Measurements from ENCODE around the gene RALY.

The RALY gene

GRCh38 chr20:33986560-33987216 is 7.0 kb upstream of the RALY start:
- no peak for DNase-seq (ENCODE audit: low read depth)

GRCh38 chr20:33990075-33990474 is 3.6 kb upstream of the RALY start:
- DNase-seq (ENCODE audit: low read depth) = no peak

DNA sequence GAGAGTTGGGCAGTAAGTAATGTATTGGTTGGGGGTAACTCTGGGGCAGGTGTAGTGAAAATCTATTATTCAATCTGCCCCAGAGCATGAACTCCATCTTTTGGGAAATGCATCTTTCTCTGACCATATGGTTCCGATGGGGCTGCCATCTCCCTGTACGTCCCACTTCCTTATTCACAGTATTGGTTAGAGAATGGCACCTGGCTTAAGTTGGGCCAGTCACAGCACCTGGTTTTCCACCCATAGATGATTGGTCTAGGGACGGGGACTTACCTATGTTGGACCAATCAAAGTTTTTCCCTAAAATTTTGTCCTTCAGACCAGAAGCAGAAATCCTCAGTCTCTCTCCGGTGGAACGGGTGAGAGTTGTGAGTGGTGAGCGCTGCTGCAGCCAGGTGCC is 2.2 kb upstream of the RALY start:
- DNase-seq (ENCODE audit: low read depth) = no peak

- no peak for DNase-seq (ENCODE audit: low read depth)
These were observed 1.4 kb upstream of the RALY start for GRCh38 chr20:33992145-33992922.

DNA sequence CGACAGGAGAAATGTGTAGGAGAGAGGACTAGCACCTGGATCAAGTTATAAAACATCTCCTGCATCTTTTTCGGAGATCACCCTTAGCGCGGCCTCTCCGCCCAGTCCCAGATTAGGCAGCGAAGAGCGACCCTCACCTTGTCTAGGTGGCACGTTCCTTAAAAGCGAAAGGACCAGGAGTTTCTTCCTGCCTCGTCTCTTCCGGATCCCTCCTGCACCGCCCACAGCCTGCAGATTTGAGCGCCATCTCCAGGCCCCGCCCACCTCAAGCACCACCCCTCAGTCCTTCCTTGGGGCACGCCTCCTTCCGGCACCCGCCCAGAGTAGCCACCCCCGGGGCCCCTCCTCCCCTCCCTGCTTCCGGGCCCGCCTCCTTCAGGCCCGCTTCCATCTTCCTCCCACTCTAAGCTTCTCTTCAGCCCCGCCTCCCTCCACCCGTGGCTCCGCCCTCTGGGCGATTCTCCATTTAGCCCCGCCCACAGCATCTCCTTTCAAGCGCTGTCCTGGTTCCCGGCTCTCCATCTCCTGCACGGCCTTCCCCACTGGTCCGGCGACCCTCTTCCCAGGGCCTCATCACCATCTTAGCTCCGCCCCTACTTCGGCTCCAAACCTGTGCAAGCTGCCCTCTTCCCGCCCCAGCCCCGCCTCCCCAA is 662 bp upstream of the RALY start:
- DNase-seq (ENCODE audit: low read depth) = peak; percentile 99

GRCh38 chr20:33994222-33994913 is 657 bp downstream of the RALY start:
- DNase-seq (ENCODE audit: low read depth) = peak; percentile 76

DNA sequence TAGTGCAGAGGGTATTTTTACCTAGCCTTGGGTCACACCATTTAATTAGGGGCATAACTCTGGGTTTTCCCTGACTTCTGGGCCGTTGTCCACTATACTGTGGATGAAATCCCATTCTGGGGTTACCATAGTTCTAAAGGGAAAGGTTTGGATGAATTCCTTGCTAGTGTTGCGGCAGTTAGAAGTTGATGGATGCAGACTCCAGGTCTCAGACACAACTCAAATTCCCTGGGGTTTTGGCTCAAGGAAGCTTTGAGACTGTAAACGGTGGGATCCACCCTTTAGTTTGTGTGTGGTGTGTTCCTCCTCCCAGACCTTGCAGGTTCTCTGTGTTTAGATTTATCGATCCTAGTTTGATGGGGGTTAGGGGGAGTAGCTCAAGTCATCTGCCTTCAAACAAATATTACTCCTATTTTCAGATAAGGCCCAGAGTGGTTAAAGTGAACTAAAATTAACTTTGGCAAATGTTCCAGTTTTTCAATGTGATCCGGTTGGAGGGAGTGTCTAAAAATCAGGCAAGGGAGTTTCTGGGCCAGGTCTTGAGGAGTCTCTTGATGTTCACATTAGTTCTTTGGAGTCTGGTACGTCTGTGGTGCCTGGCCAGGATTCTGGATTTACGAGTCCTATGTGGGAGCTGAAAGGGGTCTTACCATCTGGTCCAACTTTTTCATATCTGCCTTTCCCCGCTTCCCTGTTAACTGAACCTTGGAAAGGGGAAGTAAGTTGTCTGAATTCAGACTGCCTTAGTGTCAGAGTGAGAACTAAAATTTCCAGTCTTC is 1.5 kb downstream of the RALY start:
- no peak for DNase-seq (ENCODE audit: low read depth)

DNA sequence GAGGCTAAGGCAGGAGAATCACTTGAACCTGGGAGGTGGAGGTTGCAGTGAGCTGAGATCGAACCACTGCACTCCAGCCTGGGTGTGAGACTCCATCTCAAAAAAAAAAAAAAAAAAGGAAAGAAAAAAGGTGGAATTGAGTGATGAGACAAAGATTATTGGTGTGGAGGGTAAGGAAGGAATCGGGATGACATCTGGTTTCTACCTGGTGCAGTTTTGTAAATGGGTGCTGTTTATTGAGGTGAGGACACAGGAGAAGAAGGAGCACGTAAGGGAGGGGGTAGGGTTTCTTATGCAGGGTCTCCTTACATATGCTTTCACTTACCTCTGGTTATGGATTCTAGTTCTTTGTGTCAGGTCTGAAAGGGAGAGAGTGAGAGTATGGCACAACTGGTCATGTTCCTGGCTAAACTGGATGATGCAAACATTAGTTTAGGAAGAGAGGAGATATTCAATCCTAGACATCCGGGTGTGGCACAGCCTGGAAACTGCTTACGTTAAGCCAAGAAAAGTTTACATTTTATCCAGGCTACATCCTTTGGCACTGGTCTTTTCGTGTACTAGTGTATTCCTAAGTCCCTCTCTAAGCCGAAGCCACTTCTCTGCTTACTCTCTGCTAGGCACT is 5.4 kb downstream of the RALY start:
- DNase-seq (ENCODE audit: low read depth) = no peak

DNA sequence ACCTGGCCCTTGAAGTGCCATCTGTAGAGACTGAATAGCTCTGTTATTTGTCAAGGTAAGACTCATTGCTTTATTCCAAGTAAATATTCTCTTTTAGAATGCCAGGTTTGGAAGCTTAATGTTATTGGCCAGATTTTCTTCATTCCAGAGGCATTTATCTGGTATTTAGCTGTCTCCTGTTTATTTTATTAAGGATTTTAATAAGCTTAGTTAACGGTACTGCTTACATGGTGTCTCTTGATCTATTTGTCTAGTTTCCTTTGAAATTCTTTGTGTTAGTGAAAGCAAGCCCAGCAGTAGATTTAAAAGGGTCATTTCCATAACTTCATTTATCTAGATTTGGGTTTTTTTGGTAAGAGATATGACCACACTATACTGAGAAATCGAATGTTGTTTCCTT is 7.7 kb downstream of the RALY start:
- DNase-seq (ENCODE audit: low read depth) = no peak

GRCh38 chr20:34004227-34004626 is 10.5 kb downstream of the RALY start:
- no peak for DNase-seq (ENCODE audit: low read depth)

DNA sequence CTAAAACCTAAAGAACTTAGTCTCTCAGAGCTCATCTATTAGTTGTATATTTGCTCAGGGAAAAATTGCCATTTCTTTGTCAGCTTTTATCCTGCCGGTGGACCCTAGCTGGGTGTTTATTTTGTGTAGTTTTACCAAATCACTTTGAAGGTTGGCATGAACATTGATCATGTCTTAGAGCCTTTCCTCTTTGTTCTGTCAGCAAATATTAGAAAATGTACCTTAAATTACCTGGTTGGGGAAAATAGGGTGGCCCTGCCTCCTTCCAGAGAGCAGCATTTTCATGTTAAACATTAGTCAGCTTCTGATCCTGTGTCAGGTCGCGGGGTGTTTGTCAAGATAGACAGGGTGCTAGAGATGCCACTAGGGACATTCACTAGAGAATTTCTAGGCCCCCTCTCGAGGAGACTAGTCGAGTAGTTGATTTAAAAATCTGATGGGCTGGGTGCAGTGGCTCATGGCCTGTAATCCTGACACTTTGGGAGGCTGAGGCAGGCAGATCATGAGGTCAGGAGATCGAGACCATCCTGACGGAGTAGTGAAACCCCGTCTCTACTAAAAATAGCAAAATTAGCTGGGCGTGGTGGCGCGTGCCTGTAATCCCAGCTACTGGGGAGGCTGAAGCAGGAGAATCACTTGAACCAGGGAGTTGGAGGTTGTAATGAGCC is 11.2 kb downstream of the RALY start:
- DNase-seq (ENCODE audit: low read depth) = no peak

- DNase-seq (ENCODE audit: low read depth) = no peak
These were observed 12.9 kb downstream of the RALY start for GRCh38 chr20:34006619-34007018.

DNA sequence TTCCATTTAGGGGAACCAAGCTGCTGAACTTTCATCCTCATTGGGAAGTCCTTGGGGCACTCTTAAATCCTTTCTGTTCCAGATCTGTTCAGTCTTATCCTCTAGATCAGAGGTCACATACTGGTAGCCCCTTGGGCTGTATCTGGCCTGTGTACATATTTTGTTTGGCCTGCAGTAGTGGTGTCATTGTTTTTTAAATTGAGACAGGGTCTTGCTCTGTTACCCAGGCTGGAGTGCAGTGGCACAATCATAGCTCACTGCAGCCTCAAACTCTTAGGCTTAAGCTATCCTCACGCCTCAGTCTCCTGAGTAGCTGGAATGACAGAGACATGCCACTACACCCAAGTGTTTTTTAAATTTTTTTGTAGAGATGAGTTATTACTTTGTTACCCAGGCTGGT is 14.8 kb downstream of the RALY start:
- DNase-seq (ENCODE audit: low read depth) = no peak

- no peak for DNase-seq (ENCODE audit: low read depth)
These were observed 16.8 kb downstream of the RALY start for GRCh38 chr20:34010405-34010931.

- no peak for DNase-seq (ENCODE audit: low read depth)
These were observed 17.6 kb downstream of the RALY start for GRCh38 chr20:34011275-34011674.

GRCh38 chr20:34012330-34012729 is 18.6 kb downstream of the RALY start:
- no peak for DNase-seq (ENCODE audit: low read depth)

GRCh38 chr20:34012735-34013134 is 19.0 kb downstream of the RALY start:
- DNase-seq (ENCODE audit: low read depth) = no peak

GRCh38 chr20:34013554-34013953 is 19.8 kb downstream of the RALY start:
- no peak for DNase-seq (ENCODE audit: low read depth)

DNA sequence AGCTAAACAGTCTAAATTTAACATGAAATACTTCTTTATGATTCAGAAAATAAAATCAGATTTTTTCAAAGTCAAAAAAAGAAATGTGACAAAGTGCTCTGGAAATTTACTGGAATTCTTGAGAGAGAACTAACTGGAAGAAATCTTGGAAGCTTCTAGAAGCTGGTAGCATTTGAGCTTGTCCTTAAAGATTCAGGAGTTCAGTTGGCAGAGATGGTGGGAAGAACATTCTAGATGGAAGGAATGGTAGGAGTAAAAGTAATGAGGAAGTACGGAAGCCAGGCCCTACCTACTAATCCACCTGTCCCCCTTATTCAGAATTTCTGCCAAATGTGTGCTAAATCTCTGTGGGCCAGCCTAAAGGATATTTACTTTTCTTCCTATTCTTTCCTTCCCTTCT is 21.2 kb downstream of the RALY start:
- no peak for DNase-seq (ENCODE audit: low read depth)
